C4-2B (cell line): ENCODE data around the gene PITPNC1.

Experiments
- H3K27ac ChIP-seq: fragments of 450-650 bp; 2 replicates; pipeline ENCODE4 v1.5.1; 2017
- ZFX ChIP-seq: fragments of 450-650 bp; IDR thresholded peaks from 2 replicates; pipeline ENCODE4 v1.6.1; 2017
- TF ChIP-seq, protein P1 (sequence below): fragments of 450-650 bp; conservative IDR thresholded peaks from 2 replicates; pipeline ENCODE4 v1.5.1; 2017; ENCODE audit warnings: mild to moderate bottlenecking

Gene PITPNC1

DNA sequence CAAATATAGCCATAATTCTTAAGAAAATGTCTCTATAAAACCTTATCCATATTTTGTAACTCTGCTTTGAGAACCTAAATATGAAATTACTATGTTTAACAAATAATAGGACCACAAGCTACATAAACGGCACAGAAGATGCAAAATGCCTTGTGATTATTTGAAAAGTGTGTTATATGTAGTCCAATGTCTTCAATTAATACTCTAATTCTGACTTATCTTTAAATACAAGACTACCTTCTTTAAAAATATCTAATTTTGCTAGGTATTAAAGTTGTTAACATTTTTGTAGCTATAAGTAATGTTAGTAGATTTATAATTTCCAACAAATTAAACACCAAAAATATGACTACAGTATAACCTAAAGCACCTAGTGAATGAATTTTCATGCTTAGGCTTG is 27.7 kb upstream of the PITPNC1 start:
- no peak overlapping the region for H3K27ac ChIP-seq
- TF ChIP-seq, protein P1, sequence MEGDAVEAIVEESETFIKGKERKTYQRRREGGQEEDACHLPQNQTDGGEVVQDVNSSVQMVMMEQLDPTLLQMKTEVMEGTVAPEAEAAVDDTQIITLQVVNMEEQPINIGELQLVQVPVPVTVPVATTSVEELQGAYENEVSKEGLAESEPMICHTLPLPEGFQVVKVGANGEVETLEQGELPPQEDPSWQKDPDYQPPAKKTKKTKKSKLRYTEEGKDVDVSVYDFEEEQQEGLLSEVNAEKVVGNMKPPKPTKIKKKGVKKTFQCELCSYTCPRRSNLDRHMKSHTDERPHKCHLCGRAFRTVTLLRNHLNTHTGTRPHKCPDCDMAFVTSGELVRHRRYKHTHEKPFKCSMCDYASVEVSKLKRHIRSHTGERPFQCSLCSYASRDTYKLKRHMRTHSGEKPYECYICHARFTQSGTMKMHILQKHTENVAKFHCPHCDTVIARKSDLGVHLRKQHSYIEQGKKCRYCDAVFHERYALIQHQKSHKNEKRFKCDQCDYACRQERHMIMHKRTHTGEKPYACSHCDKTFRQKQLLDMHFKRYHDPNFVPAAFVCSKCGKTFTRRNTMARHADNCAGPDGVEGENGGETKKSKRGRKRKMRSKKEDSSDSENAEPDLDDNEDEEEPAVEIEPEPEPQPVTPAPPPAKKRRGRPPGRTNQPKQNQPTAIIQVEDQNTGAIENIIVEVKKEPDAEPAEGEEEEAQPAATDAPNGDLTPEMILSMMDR: no peak
- no peak for TF ChIP-seq ZFX

DNA sequence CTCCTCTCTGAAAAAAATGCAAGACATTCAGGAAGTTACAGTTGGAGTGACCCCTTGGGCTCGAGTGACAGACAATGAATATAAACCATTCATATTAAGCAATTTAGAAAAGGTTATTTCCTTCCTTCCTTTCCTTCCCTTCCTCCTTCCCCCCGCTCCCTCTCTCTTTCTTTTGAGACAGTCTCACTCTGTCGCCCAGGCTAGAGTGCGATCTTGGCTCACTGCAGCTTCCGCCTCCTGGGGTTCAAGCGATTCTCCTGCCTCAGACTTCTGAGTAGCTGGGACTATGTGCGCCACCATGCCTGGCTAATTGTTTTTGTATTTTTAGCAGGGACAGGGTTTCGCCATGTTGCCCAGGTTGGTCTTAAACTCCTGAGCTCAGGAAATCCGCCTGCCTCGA is 23.9 kb upstream of the PITPNC1 start:
- no peak overlapping the region for H3K27ac ChIP-seq
- TF ChIP-seq, protein P1: no peak
- TF ChIP-seq ZFX: no peak

DNA sequence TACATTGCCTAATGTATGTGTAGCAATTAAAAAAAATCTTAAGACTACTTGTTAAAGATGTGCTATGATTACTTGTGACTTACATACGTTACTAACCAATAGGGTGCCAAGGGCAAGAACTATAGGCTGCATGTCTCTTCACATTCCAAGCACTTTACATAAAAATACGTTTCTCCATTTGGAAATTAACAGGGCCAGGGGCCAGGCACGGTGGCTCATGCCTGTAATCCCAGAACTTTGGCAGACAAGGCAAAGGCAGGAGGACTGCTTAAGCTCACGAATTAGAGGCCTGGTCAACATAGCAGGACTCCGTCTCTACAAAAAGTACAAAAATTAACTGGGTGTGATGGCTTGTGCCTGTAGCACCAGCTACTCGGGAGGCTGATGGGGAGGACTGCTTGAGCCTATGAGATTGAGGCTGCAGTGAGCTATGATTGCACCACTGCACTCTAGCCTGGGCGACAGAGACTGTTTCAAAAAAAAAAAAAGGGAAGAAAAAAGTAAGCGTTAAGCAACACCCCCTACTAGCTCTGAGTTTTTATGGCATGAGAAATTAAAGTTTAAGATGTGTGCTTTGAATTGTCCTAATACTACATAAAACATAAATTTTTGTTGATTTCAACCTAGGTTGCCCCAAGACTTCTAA is 23.0 kb upstream of the PITPNC1 start:
- no peak overlapping the region for H3K27ac ChIP-seq
- TF ChIP-seq, protein P1: no peak
- no peak for TF ChIP-seq ZFX

DNA sequence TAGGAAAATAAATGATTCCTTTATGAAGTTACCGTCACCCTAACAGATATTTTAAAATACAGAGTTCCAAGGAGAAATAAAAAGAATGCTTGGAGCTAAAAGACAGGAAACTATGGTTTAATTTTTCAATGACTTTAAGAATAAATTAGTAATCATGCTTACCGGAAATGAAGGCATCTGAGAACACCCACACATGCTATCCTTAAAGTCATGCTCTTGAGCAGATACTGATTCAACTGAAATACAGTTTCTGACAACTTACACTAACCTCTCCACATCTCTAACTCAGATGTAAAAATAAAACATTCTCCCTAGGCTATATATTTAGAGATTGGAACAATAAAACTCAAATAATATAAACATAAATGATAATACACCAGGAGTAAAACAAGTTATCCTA is 18.5 kb upstream of the PITPNC1 start:
- TF ChIP-seq ZFX: no peak
- TF ChIP-seq, protein P1: no peak
- H3K27ac ChIP-seq: no peak overlapping the region

DNA sequence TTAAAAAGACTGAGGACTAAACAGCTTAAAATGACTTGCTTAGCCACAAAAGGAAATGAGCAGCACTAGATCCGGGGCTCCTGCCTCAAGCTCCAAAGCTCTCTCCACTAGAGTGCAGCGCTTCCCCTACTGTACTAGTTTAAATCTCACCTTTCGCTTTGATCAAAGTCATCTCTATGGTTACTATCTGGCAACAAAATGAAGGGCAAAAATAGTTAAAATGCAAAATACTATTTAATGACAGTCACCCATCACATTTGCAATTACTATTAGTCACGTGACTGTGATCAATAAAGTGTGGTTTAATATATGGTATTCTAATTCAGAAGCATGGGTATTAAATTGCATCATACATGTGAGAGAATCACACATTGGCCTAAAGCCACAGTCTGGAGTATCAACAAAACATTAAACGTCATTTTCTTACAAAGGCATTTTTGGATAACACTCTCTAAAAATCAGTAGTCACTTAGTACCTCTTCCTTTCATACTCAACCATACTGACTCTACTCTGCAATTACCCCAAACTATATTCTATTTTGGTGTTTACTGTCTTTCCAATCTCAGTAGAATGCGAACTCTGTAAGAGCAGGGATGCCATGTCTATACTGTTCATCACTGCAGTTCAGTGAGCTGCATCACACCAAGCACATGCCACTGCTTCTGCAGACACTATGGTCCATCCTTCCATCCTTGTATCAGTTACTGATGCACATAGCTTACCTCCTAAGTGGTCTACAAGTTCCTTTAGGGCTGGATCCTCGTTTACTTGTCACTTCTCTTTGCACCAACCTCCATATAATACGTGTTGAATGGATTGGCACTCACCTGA is 16.9 kb upstream of the PITPNC1 start:
- TF ChIP-seq, protein P1: peak; percentile 57
- TF ChIP-seq ZFX: no peak
- no peak overlapping the region for H3K27ac ChIP-seq

DNA sequence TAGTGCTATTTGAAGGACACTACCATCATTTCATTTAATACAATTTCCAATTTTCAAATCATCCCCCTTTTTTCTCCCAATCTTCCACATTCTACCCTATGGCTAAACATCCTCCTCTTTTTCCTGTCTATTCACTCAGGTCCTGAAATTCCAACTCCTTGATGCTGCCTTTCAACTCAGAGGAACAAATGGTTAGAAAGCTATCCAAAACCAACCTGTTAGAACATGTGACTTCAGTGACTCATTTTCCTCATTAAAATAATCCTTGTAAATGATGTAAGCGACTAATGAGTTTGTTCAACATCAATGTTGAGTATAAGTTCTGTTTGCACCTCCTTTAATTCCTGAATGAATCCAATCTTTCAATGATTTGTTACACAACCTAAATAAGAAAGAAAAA is 16.2 kb upstream of the PITPNC1 start:
- no peak for TF ChIP-seq ZFX
- H3K27ac ChIP-seq: no peak overlapping the region

DNA sequence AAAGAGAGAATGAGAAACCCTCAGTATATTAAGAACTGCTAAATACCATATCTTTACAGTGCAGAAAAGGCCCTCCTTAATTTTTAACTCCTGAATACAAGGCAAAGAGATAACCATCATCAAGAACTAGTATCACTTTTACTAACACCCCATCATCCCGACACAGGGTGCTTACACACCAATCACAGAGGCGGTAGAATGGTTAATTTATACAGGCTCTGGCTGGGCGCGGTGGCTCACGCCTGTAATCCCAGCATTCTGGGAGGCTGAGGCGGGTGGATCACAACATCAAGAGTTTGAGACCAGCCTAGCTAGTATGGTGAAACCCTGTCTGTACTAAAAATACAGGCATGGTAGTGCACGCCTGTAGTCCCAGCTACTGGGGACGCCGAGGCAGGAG is 14.9 kb upstream of the PITPNC1 start:
- TF ChIP-seq, protein P1: no peak
- TF ChIP-seq ZFX: no peak
- H3K27ac ChIP-seq: no peak overlapping the region
